ENCODE results near the gene PLIN3.
"Not testable (repeated sequence)": the region's sequence is repeated elsewhere in the genome, so short reads cannot be mapped to it uniquely, and the experiment has no call there.

PLIN3 gene

DNA sequence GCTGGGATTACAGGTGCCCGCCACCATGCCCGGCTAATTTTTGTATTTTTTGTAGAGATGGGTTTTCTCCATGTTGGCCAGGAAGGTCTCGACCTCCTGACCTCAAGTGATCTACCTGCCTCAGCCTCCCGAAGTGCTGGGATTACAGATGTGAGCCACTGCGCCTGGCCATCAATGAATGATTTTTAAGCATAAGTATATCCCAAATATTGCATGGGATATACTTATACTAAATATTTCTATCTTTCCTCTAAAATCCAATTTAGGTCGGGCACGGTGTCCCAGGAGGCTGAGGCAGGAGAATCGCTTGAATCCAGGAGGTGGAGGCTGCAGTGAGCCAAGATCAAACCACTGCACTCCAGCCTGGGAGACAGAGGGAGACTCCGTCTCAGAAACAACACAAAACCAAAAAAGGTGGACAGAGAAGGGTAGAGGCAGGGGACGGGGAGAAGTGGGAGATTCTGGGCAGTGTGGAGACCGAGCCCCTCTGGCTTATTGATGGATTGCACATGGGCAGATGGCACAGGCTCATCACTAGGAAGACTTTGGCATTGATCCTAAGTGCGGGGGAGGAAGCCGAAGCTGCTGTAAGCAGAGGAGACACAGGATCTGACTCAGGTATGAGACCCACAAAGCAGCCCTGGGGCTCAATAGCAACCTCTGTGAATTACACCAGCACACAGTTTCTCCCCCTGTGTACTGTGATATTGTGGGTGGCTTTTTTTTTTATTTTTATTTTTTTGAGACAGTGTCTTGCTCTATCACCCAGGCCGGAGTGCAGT is 21.8 kb upstream of the PLIN3 start:
- no peak for DNase-seq (ENCODE audit: low read depth)

DNA sequence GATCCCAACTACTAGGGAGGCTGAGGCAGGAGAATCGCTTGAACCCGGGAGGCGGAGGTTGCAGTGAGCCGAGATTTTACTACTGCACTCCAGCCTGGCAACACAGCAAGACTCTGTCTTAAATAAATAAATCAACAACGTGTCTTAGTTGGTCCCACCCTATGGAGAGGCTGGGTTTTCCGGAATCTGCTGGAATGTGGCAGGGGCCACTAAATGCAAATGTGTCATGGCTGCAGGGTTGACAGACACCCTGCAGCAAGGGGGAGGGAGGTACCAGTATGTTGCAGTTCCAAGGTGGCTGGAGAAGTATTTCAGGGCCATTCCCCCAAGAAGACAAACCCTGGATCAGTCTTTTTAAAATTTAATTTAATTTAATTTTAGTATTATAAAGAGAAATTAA is 20.3 kb upstream of the PLIN3 start:
- DNase-seq (ENCODE audit: low read depth) = not testable (repeated sequence)

DNA sequence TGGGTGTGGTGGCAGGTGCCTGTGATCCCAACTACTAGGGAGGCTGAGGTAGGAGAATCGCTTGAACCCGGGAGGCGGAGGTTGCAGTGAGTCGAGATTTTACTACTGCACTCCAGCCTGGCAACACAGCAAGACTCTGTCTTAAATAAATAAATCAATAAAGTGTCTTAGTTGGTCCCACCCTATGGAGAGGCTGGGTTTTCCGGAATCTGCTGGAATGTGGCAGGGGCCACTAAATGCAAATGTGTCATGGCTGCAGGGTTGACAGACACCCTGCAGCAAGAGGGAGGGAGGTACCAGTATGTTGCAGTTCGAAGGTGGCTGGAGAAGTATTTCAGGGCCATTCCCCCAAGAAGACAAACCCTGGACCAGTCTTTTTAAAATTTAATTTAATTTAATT is 17.5 kb upstream of the PLIN3 start:
- DNase-seq (ENCODE audit: low read depth) = not testable (repeated sequence)

DNA sequence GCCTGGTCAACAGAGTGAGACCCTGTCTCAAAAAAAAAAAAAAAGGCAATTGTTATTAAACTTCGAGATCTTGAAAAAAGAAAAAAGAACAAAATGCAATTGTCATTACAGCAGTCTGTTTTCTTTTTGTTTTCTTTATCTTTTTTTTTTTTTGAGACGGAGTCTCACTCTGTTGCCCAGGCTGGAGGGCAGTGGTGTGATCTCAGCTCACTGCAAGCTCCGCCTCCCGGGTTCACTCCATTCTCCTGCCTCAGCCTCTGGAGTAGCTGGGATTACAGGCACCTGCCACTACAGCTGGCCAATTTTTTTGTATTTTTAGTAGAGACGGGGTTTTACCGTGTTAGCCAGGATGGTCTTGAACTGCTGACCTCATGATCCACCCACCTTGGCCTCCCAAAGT is 15.4 kb upstream of the PLIN3 start:
- not testable (repeated sequence) for DNase-seq (ENCODE audit: low read depth)

DNA sequence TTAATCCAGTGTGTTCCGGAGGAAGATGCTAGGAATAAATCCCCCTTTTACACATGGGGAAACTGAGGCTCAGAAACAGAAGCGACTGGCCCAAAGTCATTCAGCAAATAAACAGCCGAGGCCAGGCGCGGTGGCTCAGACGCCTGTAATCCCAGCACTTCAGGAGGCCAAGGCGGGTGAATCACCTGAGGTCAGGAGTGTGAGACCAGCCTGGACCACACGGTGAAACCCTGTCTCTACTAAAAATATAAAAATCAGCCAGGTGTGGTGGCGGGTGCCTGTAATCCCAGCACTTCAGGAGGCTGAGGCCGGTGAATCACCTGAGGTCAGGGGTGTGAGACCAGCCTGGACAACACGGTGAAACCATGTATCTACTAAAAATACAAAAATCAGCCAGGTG is 11.6 kb upstream of the PLIN3 start:
- DNase-seq (ENCODE audit: low read depth) = no peak

DNA sequence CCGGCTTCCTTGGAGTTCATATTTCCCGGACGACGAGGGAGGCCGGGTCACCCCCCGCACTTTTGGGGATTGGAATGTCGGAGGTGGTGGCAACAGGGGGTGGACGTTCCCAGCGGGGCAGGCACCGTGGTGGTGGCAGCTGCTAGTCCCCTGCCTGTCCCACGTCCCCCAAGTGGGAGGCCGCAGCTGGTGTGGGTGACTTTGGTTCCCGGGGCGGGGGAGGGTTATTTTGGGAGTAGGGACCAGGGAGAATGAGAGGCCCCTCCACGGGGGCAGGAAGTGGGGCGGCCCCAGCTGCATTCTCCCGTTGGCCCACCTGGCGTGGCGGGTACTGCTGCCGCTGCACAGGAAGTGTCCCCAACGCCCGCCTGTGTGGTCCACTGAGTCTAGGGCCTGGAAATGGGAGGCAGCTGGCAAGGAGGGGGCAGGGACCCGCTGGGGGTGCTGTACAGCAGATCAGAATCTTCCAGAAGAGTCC is 11.1 kb upstream of the PLIN3 start:
- DNase-seq (ENCODE audit: low read depth) = no peak

DNA sequence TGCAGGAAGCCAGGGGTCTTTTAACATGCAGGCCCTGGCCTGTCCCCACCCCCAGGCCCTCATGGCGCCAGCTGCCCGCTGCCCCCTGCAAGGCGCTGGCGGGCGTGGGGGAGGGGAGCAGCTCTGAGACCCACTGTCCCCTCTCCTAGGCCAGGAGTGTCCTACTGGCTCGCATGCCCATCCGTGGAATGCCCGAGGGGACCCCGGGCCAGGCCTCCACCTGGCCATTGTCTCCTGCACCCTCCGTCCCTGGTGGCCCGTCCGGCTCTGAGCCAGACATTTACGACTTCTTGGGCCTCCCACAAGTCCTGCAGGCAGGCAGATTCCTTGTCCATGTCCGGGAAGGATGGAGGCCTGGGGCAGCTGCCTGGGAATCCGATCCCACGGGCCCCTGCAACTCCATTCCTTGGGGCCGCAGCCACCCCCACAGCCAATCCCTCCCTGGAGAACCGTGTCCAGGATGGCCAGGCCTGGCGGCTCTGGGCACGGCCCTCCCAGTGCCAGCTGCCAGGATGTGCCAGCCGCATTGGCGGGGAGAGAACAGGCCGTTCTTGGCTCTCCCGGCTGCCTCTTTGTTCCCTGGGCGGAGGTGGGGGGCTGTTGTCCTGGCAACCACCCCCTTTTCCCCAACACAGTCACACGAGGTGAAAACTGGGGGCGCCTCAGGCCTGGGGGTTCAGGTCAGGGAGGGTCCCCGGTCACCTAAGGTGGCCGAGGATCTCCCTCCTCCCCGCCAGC is 10.5 kb upstream of the PLIN3 start:
- no peak for DNase-seq (ENCODE audit: low read depth)

DNA sequence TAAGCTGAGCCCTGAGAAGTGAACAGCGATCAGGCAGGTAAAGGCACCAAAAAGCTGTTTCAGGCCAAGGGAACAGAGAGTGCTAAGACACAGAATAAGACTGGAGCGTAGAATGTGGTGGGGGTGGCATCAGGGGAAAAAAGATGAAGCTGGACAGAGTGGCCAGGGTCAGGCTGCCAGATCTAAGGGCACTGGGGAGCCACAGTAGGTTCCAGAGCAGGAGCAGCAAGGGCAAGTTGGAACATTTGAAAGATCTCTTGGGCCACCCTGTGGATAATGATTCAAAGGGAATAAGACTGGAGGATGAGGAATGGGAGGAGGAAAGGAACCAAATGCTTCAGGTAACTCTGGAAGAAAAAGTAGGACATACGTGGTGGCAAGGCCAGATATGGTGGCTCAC is 6.5 kb upstream of the PLIN3 start:
- DNase-seq (ENCODE audit: low read depth) = no peak

DNA sequence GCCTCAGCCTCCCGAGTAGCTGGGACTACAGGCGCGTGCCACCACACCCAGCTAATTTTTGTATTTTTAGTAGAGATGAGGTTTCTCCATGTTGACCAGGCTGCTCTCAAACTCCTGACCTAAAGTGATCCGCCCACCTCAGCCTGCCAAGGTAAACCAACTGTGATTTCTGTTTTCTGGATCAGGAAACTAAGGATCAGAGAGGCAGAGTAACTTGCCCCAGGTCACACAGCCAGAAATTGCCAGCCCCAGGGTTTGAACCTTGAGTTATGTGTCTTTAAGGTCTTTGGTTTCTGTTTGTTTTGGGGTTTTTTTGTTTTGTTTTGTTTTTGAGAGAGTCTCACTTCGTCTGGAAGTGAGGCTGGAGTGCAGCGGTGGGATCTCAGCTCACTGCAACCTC is 4.2 kb upstream of the PLIN3 start:
- no peak for DNase-seq (ENCODE audit: low read depth)

DNA sequence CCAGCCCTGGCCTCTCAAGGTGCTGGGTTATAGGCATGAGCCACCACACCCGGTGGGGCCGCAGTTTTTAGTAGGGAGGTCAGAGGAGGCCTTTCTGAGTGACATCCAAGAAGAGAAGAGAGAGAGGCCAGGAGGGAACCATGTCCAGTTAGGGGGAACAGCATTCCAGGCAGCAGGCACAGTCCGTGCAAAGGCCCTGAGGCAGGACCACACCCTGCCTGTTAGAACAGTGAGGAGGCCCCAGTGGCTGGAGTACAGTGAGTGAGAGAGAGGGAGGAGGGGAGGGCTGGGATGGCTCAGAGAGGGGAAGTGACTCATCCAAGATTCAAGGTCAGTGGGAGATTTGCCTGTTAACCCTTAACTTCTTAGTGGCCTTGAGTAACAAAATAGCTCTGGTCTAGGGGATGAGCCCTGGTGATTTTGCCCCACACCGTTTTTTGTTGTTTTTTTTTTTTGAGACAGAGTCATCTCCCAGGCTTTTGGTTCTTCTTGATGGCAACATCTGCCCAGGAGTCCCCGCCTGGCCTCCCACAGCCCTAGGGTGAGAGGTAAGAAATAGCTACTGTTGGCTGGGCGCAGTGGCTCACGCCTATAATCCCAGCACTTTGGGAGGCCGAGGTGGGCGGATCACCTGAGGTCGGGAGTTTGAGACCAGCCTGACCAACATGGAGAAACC is 2.7 kb upstream of the PLIN3 start:
- DNase-seq (ENCODE audit: low read depth) = peak; percentile 11

DNA sequence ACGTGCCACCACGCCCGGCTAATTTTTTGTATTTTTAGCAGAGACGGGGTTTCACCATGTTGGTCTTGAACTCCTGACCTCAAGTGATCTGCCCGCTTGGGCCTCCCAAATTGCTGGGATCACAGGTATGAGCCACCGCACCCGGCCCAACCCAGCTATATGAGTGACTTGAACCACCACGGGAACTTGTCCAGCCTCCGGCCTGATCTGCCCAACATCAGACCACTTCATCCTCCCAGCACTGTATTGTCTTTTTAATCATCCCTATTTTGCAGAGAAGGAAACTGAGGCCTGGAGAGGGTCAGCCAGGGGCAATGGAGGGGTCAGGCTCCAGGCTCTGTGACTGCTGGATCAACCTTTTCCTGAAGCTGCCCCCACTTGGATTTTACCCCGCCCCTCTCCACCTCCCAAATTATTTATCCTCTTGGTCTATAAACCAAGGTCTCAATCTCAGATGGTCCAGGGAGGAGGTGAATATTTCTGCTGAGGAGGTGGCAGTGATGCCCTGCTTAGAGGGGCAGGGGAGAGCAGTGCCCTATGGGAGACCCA is 893 bp upstream of the PLIN3 start:
- DNase-seq (ENCODE audit: low read depth) = no peak

DNA sequence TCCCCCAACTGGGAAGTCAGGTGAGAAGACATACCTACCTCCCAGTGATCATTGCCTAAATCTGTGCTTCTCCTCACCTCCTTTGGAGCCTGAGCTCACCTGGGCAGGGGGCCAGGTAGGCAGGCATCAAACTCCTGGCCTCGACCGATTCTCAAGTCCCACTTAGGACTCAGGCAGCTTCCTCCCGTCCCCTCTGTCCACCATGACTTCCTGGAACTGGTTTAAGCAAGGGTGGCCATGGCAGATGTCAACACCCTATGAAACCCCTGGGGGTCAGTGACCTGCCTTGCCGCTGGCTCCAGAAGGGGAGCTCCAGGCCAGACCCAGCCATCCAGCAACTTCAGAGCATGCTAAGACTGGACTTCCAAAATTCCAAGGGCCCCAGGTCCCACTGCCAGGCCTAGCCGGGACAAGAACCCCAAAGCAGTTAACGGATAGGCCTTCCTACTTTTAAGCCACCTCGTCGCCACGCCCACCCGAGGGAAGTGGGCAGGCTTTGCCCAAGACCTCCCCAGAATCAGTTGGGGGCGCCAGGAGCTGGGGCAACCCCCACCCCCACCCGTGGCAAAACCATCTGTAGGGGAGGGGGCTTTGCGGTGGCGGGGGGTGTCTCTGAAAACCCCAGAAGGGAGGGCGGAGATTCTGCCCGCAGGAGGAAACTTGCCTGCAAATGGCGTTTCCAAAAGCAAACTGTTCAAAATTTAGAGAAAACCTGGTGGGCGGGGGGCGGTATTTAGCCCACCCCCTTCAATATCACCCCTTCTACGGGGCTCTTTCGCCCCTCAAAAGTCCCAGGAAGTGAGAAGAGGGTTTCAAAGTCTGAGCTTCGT is 657 bp downstream of the PLIN3 start:
- peak; percentile 8 for DNase-seq (ENCODE audit: low read depth)

DNA sequence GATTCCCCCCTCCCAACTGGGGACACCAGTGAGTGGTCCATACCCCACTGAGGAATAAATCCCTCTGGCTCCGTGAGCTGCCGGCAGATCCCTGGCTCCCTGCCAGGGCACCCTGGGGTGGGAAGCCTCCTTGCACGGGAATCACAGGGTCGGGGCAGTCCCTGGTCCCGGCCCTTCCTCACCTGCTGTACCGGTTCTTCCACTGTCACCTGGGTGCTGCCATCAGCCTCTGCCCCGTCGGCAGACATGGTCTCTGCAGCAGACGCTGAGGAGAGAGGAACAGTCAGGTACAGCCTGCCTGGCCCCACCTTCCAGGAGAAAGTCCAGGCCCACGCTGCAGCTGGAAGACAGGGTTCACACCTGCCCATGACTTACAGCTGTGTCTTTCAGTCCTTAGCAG is 6.3 kb downstream of the PLIN3 start:
- DNase-seq (ENCODE audit: low read depth) = no peak

DNA sequence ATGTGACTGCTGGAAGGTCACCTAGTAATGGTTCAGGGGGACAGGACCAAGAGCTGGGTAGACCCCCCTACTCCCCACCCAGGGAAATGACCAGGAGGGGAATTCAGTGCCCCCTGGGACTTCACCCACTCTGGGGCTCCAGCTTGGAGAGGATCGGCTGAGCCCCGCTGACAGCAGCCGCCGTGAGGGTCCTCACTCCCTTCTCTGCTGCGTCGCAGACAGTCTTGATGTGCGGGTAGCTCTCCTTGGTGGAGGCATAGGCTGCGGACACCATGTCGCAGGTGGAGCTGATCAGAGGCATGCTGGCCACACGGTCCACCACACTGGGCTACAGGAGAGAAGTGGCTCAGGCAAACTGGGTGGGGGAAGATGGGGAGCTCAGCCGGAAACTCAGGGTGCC is 7.8 kb downstream of the PLIN3 start:
- no peak for DNase-seq (ENCODE audit: low read depth)

DNA sequence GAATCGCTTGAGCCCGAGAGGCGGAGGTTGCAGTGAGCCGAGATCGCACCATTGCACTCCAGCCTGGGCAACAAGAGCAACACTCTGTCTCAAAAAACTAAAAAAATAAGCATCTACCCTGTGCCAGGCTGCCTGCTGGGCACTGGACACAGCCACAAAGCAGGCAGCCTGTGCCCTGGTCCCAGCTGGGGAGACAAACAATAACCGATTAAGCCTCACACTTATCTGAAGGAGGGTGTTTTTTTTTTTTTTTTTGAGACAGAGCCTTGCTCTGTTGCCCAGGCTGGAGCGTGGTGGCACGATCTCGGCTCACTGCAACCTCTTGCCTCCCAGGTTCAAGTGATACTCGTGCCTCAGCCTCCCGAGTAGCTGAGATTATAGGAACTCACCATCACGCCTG is 11.0 kb downstream of the PLIN3 start:
- not testable (repeated sequence) for DNase-seq (ENCODE audit: low read depth)

DNA sequence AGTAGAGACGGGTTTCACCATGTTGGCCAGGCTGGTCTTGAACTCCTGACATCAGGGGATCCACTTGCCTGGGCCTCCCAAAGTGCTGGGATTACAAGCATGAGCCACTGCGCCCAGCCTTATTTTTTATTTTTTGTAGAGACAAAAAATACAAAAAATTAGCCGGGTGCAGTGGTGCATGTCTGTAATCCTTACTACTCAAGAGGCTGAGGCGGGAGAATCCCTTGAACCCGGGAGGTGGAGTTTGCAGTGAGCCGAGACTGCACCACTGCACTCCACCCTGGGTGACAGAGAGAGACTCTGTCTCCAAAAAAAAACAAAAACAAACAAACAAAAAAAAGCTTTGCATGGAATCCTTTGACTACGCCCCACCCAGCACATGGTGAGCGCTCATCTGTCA is 14.0 kb downstream of the PLIN3 start:
- DNase-seq (ENCODE audit: low read depth) = not testable (repeated sequence)

DNA sequence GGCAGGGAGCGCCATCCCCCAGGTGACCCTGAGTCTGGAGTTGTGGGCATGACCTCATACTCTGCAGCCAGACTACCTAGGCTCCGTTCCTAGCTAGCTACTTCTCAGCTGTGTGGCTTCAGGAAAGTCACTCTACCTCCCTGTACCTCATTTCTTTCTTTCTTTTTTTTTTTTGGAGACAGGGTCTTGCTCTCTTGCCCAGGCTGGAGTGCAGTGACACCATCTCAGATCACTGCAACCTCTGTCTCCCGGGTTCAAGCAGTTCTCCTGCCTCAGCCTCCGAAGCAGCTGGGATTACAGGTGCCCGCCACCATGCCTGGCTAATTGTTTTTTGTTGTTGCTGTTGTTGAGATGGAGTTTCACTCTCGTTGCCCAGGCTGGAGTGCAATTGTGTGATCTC is 15.0 kb downstream of the PLIN3 start:
- no peak for DNase-seq (ENCODE audit: low read depth)

DNA sequence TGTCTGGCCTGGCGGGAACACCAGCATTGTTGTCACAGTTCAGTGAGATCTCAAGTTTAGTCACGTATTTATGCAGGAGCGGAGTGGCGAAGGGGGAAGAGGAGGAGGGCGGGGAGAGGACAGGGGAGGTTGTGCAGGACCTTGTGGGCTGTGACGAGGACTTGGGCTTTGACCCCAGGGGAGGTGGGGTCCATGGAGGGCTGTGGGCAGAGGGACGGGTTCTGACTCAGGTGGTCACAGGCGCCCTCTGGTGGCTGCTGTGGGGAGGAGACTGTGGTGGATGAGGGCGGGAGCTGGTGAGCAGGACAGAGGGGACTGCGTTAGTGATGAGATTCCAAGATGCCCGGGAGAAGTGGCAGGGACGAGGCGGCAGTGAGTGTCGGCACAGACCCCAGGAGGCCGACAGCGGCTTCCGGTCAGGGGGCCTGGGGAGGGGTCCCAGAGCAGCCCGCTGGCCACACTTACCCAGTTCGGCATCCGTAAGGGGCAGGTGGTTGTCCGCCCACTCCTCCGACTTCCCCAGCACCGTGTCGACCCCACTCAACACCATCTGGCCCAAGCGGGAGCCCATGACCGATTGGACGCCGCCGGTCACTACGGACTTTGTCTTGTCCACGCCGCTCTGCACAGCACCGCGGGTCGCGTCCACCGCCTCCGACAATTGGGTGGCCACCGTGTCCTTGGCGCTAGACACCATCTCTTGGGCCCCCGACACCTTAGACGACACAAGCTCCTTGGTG is 15.7 kb downstream of the PLIN3 start:
- DNase-seq (ENCODE audit: low read depth) = peak; percentile 67

DNA sequence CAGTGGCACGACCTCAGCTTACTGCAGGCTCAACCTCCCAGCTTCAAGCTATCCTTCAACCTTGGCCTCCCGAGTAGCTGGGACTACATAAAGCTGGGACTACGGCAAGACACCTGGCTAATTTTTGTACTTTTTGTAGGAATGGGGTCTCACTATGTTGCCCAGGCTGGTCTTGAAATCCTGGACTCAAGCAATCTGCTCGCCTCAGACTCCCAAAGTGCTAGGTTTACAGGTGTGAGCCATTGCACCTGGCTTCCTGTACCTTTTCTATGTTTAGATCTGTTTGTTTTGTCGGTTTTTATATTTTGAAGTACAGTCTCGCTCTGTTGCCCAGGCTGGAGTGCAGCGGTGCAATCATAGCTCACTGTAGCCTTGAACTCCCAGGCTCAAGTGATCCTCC is 18.4 kb downstream of the PLIN3 start:
- no peak for DNase-seq (ENCODE audit: low read depth)

DNA sequence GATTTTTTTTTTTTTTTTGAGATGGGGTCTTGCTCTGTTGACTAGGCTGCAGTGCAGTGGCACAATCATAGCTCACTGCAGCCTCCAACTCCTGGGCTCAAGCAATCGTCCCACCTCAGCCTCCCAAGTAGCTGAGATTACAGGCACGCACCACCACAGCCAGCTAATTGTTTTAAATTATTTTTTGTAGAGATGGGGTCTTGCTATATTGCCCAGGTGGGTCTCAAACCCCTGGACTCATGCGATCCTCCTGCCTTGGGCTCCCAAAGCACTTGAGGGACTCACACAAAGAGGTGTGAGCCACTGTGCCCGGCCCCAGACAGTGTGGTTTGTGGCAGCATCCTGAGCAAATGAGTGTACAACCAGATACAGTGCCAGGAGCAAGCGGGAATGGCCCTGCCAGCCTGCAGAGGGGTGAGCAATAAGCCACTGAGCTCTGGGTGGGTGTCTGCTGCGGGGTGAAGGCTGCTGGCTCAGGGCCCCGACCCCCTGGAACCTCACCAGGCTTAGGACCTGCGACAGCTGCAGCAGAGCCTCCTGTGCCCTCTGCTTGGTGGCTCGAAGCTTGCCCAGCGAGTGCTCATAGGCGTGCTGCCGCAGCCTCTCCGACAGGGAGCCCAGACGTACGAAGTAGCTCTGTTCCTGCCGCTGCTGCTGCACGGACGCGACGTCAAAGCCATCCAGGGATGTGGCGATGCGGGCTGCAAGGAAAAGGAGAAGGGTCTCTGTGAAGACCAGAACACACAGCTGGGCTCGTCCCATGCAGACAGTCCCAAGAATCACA is 20.1 kb downstream of the PLIN3 start:
- DNase-seq (ENCODE audit: low read depth) = no peak

Data from activated T-cell treated with anti-CD3 and anti-CD28 coated beads for 24 hours (primary cell).